Activated CD4-positive, alpha-beta memory T cell treated with anti-CD3 and anti-CD28 coated beads for 36 hours (primary cell): ENCODE measurements around the gene ANKRD13D. TPM values are rescaled to one million over a fixed set of nuclear protein-coding genes. Genes with fewer than 3 reads are reported as not detected.
A peak's percentile ranks its signal among the peaks of the same experiment; 100 is the strongest.

Experiments used
- CTCF ChIA-PET: fragments of 350-600 bp; sonication (Branson Sonifier 250); formaldehyde crosslinking; loops from one replicate; lab custom pipeline; 2021; ENCODE audit warnings: antibody characterized with exemption, inconsistent platforms; lab: Charles Lee
- POLR2A ChIA-PET: fragments of 350-600 bp; sonication (Branson Sonifier 250); formaldehyde crosslinking; loops from one replicate; lab custom pipeline; 2021; ENCODE audit warnings: antibody characterized with exemption; lab: Charles Lee
- DNase-seq: peaks from one replicate; pipeline ENCODE4 v3.0.0-alpha.2; 2020
- H3K27ac Mint-ChIP-seq: one replicate; pipeline ENCODE4 v1.8.0; 2021; ENCODE audit warnings: mixed read lengths
- H3K27me3 Mint-ChIP-seq: one replicate; pipeline ENCODE4 v1.8.0; 2021; ENCODE audit warnings: mixed read lengths
- H3K36me3 Mint-ChIP-seq: one replicate; pipeline ENCODE4 v1.8.0; 2021; ENCODE audit warnings: mixed read lengths
- H3K4me1 Mint-ChIP-seq: one replicate; pipeline ENCODE4 v1.8.0; 2021; ENCODE audit warnings: low read depth, mixed read lengths
- H3K4me3 Mint-ChIP-seq: one replicate; pipeline ENCODE4 v1.8.0; 2021; ENCODE audit warnings: mild to moderate bottlenecking, mixed read lengths
- H3K9me3 Mint-ChIP-seq: one replicate; pipeline ENCODE4 v1.8.0; 2021; ENCODE audit warnings: mixed read lengths
- intact Hi-C: fragments of 100-400 bp; cut with micrococcal nuclease; formaldehyde crosslinking; loops from one replicate; pipeline ENCODE4 v1.15.1; 2023
- total RNA-seq, 2 experiments: library from RNA; stranded (reverse); gene quantifications; one replicate each; pipeline ENCODE4 v1.2.3, GENCODE V29; 2021

Gene ANKRD13D
- total RNA-seq, 2 experiments from 2014 or later, result 85.9 to 89.4 TPM

- CTCF ChIA-PET, result interaction anchor here (1.3 kb wide), 1 partner anchor 17 kb away, joined by 4 read pairs; no protein-coding TSS in a partner anchor
- peaks cover 40% of the 10 kb centered on the region for H3K36me3 Mint-ChIP-seq
- H3K27me3 Mint-ChIP-seq, result no peaks in the 10 kb centered on the region
- DNase-seq, result no peak
- peaks cover 13% of the 10 kb centered on the region for H3K9me3 Mint-ChIP-seq
- intact Hi-C loops, result no loop called here
- POLR2A ChIA-PET, result interaction anchor here (0.9 kb wide), 1 partner anchor 13 kb away, joined by 3 read pairs; no protein-coding TSS in a partner anchor
- H3K27ac Mint-ChIP-seq, result no peak overlapping the region
- peaks cover 17% of the 10 kb centered on the region for H3K4me1 Mint-ChIP-seq
- no peak overlapping the region for H3K4me3 Mint-ChIP-seq
Observed at GRCh38 chr11:67300256-67300755, 11.2 kb downstream of the ANKRD13D start.

- Mint-ChIP-seq H3K9me3 (peaks cover 11% of the 10 kb centered on the region), H3K27me3 (no peaks in the 10 kb centered on the region), H3K4me1 (peaks cover 17% of the 10 kb centered on the region), H3K27ac (no peak overlapping the region), H3K4me3 (no peak overlapping the region), H3K36me3 (peaks cover 36% of the 10 kb centered on the region)
- intact Hi-C loops, result no loop called here
- DNase-seq, result no peak
- POLR2A ChIA-PET, result interaction anchor here (0.9 kb wide), 1 partner anchor 14 kb away, joined by 3 read pairs; no protein-coding TSS in a partner anchor
- CTCF ChIA-PET, result interaction anchor here (1.3 kb wide), 1 partner anchor 17 kb away, joined by 4 read pairs; no protein-coding TSS in a partner anchor
Observed at GRCh38 chr11:67300756-67301312, 11.7 kb downstream of the ANKRD13D start.

GRCh38 chr11:67301313-67301921 lies 12.3 kb downstream of the ANKRD13D start:
- intact Hi-C loops, result no loop called here
- CTCF ChIA-PET, result interaction anchor here (1.3 kb wide), 1 partner anchor 16 kb away, joined by 4 read pairs; no protein-coding TSS in a partner anchor
- peaks cover 5% of the 10 kb centered on the region for H3K9me3 Mint-ChIP-seq
- peaks cover 14% of the 10 kb centered on the region for H3K4me1 Mint-ChIP-seq
- no peaks in the 10 kb centered on the region for H3K27me3 Mint-ChIP-seq
- no peak overlapping the region for H3K27ac Mint-ChIP-seq
- no peak for DNase-seq
- no peak overlapping the region for H3K4me3 Mint-ChIP-seq
- peaks cover 30% of the 10 kb centered on the region for H3K36me3 Mint-ChIP-seq
- POLR2A ChIA-PET, result interaction anchor here (0.9 to 2.2 kb wide), 3 partner anchors 13 to 23 kb away, joined by 3 to 13 read pairs (median 8); partner anchors contain the start of gene ANKRD13D

GRCh38 chr11:67301951-67302516 lies 12.9 kb downstream of the ANKRD13D start:
- Mint-ChIP-seq H3K4me1 (peaks cover 14% of the 10 kb centered on the region), H3K36me3 (peaks cover 24% of the 10 kb centered on the region), H3K27ac (no peak overlapping the region), H3K9me3 (peaks cover under 1% of the 10 kb centered on the region), H3K27me3 (no peaks in the 10 kb centered on the region), H3K4me3 (peak overlapping the region; percentile 39)
- DNase-seq, result peak; percentile 9
- ChIA-PET POLR2A (interaction anchor here (1.0 to 2.2 kb wide), 5 partner anchors 8 to 48 kb away, joined by 3 to 13 read pairs (median 6); partner anchors contain the start of gene ANKRD13D), CTCF (interaction anchor here (1.3 to 3.1 kb wide), 2 partner anchors 30 to 39 kb away, joined by 3 to 15 read pairs; no protein-coding TSS in a partner anchor)
- intact Hi-C loops, result no loop called here

- H3K36me3 Mint-ChIP-seq, result peaks cover 22% of the 10 kb centered on the region
- no peak overlapping the region for H3K27ac Mint-ChIP-seq
- H3K27me3 Mint-ChIP-seq, result no peaks in the 10 kb centered on the region
- intact Hi-C loops, result no loop called here
- no peaks in the 10 kb centered on the region for H3K9me3 Mint-ChIP-seq
- H3K4me1 Mint-ChIP-seq, result peaks cover 14% of the 10 kb centered on the region
- ChIA-PET POLR2A (interaction anchor here (0.5 to 2.2 kb wide), 8 partner anchors 9 to 169 kb away, joined by 3 to 13 read pairs (median 6); partner anchors contain the start of gene ANKRD13D), CTCF (interaction anchor here (1.0 to 3.1 kb wide), 5 partner anchors 14 to 40 kb away, joined by 3 to 15 read pairs (median 4); partner anchors contain the start of gene ANKRD13D)
- DNase-seq, result no peak
- H3K4me3 Mint-ChIP-seq, result peak overlapping the region; percentile 39
Observed at GRCh38 chr11:67302571-67303131, 13.5 kb downstream of the ANKRD13D start.

GRCh38 chr11:67303132-67303834 lies 14.2 kb downstream of the ANKRD13D start, which contains the start of gene SSH3:
SSH3 (plus strand) TSS chr11:67303530; CDS start chr11:67303626, 96 bp downstream.
- CTCF ChIA-PET, result interaction anchor here (1.0 to 3.1 kb wide), 6 partner anchors 14 to 79 kb away, joined by 3 to 15 read pairs (median 4); partner anchors contain the start of gene ANKRD13D
- intact Hi-C loops, result no loop called here
- POLR2A ChIA-PET, result interaction anchor here (0.5 to 2.2 kb wide), 8 partner anchors 10 to 169 kb away, joined by 3 to 13 read pairs (median 6); partner anchors contain the start of gene ANKRD13D
- Mint-ChIP-seq H3K4me1 (peaks cover 13% of the 10 kb centered on the region), H3K27ac (no peak within 1 kb of the TSS), H3K27me3 (no peaks in the 10 kb centered on the region), H3K36me3 (peaks cover 17% of the 10 kb centered on the region), H3K4me3 (peak within 1 kb of the TSS; percentile 70), H3K9me3 (no peaks in the 10 kb centered on the region)
- peak; percentile 62 for DNase-seq

GRCh38 chr11:67303835-67304411 lies 14.8 kb downstream of the ANKRD13D start:
- ChIA-PET POLR2A (interaction anchor here (1.6 to 2.2 kb wide), 3 partner anchors 14 to 35 kb away, joined by 5 to 8 read pairs (median 6); partner anchors contain the start of gene ANKRD13D), CTCF (interaction anchor here (1.1 to 3.1 kb wide), 5 partner anchors 12 to 78 kb away, joined by 3 to 15 read pairs (median 5); no protein-coding TSS in a partner anchor)
- H3K36me3 Mint-ChIP-seq, result peaks cover 12% of the 10 kb centered on the region
- no peaks in the 10 kb centered on the region for H3K27me3 Mint-ChIP-seq
- intact Hi-C loops, result no loop called here
- peak overlapping the region; percentile 70 for H3K4me3 Mint-ChIP-seq
- H3K27ac Mint-ChIP-seq, result no peak overlapping the region
- H3K4me1 Mint-ChIP-seq, result peaks cover 8% of the 10 kb centered on the region
- DNase-seq, result peak; percentile 53
- H3K9me3 Mint-ChIP-seq, result no peaks in the 10 kb centered on the region

GRCh38 chr11:67304511-67305113 lies 15.5 kb downstream of the ANKRD13D start:
- ChIA-PET POLR2A (interaction anchor here (0.7 to 1.9 kb wide), 2 partner anchors 15 to 22 kb away, joined by 3 to 6 read pairs; partner anchors contain the start of gene ANKRD13D), CTCF (interaction anchor here (0.6 to 3.1 kb wide), 5 partner anchors 11 to 78 kb away, joined by 3 to 15 read pairs (median 5); no protein-coding TSS in a partner anchor)
- Mint-ChIP-seq H3K9me3 (no peaks in the 10 kb centered on the region), H3K4me1 (peaks cover 8% of the 10 kb centered on the region), H3K4me3 (peak overlapping the region; percentile 70), H3K27me3 (no peaks in the 10 kb centered on the region), H3K36me3 (peaks cover 12% of the 10 kb centered on the region), H3K27ac (peak overlapping the region; percentile 23)
- intact Hi-C loops, result no loop called here
- DNase-seq, result peak; percentile 8

GRCh38 chr11:67306769-67307544 lies 17.9 kb downstream of the ANKRD13D start:
- H3K4me1 Mint-ChIP-seq, result peaks cover 15% of the 10 kb centered on the region
- H3K27me3 Mint-ChIP-seq, result no peaks in the 10 kb centered on the region
- H3K4me3 Mint-ChIP-seq, result no peak overlapping the region
- CTCF ChIA-PET, result interaction anchor here (1.5 to 2.6 kb wide), 2 partner anchors 10 to 44 kb away, joined by 4 to 10 read pairs; no protein-coding TSS in a partner anchor
- H3K36me3 Mint-ChIP-seq, result peaks cover 6% of the 10 kb centered on the region
- POLR2A ChIA-PET, result no interaction called here
- H3K9me3 Mint-ChIP-seq, result no peaks in the 10 kb centered on the region
- no peak for DNase-seq
- no peak overlapping the region for H3K27ac Mint-ChIP-seq
- intact Hi-C loops, result no loop called here
